ENCODE results near the gene GPR61.

GPR61 gene

GRCh38 chr1:109537450-109538178, 2.1 kb upstream of the GPR61 start:
- DNase-seq, result no peak

- no peak for DNase-seq
Observed at GRCh38 chr1:109538827-109539555, 681 bp upstream of the GPR61 start.

- DNase-seq, result no peak
Observed at GRCh38 chr1:109541102-109541501, 1.4 kb downstream of the GPR61 start.

GRCh38 chr1:109542657-109543056, 3.0 kb downstream of the GPR61 start:
- no peak for DNase-seq

- no peak for DNase-seq
Observed at GRCh38 chr1:109543283-109543987, 3.8 kb downstream of the GPR61 start.

GRCh38 chr1:109543988-109544735, 4.5 kb downstream of the GPR61 start:
- no peak for DNase-seq

GRCh38 chr1:109546311-109547109, 6.8 kb downstream of the GPR61 start:
- DNase-seq, result peak; percentile 88

- DNase-seq, result no peak
Observed at GRCh38 chr1:109547463-109548320, 8.0 kb downstream of the GPR61 start.

GRCh38 chr1:109548321-109549267, 8.9 kb downstream of the GPR61 start, which contains the start of gene GNAI3:
GNAI3 (plus strand) TSS chr1:109548615; CDS start chr1:109548721, 106 bp downstream.
- DNase-seq, result peak; percentile 93

GRCh38 chr1:109556563-109556962, 16.9 kb downstream of the GPR61 start:
- no peak for DNase-seq

- no peak for DNase-seq
Observed at GRCh38 chr1:109557520-109557919, 17.8 kb downstream of the GPR61 start.

- no peak for DNase-seq
Observed at GRCh38 chr1:109559995-109560394, 20.3 kb downstream of the GPR61 start.

GRCh38 chr1:109564194-109564878, 24.7 kb downstream of the GPR61 start:
- DNase-seq, result no peak

- no peak for DNase-seq
Observed at GRCh38 chr1:109565241-109565640, 25.6 kb downstream of the GPR61 start.

GRCh38 chr1:109566982-109567381, 27.3 kb downstream of the GPR61 start:
- DNase-seq, result no peak

- no peak for DNase-seq
Observed at GRCh38 chr1:109567877-109568672, 28.4 kb downstream of the GPR61 start.

- no peak for DNase-seq
Observed at GRCh38 chr1:109569323-109569722, 29.7 kb downstream of the GPR61 start.

- DNase-seq, result no peak
Observed at GRCh38 chr1:109570414-109570813, 30.7 kb downstream of the GPR61 start.

Data from RPMI8226 (cell line).